OCI-LY1 (cell line): ENCODE results near the gene ZRANB2.

Source experiments
- CTCF ChIP-seq: fragments of 200-600 bp; sonication (generic), shearing (Covaris generic); IDR thresholded peaks from 2 replicates; pipeline ENCODE4 v1.5.1; 2017; ENCODE audit warnings: mild to moderate bottlenecking, antibody characterized with exemption, low read length, moderate library complexity, mixed read lengths
- EZH2 ChIP-seq: fragments of 200-600 bp; sonication (generic), shearing (Covaris generic); IDR thresholded peaks from 2 replicates; pipeline ENCODE4 v1.8.0; 2017; ENCODE audit warnings: borderline replicate concordance, mixed run types, mild to moderate bottlenecking, antibody characterized with exemption, low read length, moderate library complexity, mixed read lengths

- no peak for TF ChIP-seq EZH2
- no peak for TF ChIP-seq CTCF
These were observed 21.1 kb upstream of the ZRANB2 start for GRCh38 chr1:71101839-71102376.
